A204.1 (cell line): ENCODE results near the gene GPX8.

Source experiments
- FAIRE-seq: peaks from 2 replicates; lab custom pipeline; 2012; peaks lifted over from hg19 to GRCh38; lab: Jason Lieb, UNC

GPX8 gene

GRCh38 chr5:55159763-55160492 is at the start of gene GPX8:
Gene GPX8 (plus strand): TSS chr5:55160171. CDS start chr5:55160193, 22 bp downstream.
- peak; percentile 96 for FAIRE-seq

- FAIRE-seq = no peak
Observed at GRCh38 chr5:55110217-55110616, 49.8 kb upstream of the GPX8 start.

DNA sequence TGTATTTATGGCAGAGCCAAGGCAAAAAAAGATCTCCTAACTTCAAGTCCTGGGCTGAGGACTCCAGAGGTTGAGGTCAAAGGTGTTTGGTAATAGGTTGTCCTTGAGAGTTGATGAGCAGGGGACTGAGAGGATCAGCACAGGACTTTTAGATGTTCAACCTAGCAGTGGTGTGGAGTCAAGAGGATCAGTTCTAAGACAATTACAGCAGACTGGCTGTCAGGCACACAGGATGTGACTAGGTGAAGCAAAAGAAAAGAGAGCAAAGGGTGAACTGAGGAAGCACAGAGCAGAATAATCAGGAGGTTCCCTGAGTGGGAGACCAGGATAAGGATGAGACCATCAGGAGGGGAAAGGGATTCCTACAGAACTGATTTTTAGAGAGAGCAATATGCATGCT is 46.6 kb upstream of the GPX8 start:
- no peak for FAIRE-seq

- FAIRE-seq = no peak
Observed at GRCh38 chr5:55114061-55114460, 45.9 kb upstream of the GPX8 start.

DNA sequence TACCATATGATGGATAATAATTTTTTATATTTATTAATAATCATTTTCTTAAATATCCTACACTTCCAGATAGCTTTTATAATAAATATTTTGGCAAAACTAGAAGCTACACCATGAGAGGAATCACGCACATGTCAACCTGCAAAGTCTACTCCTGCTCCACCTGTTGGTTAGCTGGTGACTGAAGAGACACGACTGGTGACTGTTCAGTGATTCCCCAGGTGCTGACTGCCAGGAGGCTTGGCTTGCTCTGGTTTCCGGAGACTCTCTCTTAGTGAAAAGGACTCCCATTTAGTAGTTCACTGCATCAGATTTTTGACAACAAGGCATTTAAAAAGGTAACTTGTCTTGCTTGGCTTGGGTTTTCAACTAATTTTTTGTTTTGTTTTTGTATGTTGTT is 36.6 kb upstream of the GPX8 start:
- no peak for FAIRE-seq

DNA sequence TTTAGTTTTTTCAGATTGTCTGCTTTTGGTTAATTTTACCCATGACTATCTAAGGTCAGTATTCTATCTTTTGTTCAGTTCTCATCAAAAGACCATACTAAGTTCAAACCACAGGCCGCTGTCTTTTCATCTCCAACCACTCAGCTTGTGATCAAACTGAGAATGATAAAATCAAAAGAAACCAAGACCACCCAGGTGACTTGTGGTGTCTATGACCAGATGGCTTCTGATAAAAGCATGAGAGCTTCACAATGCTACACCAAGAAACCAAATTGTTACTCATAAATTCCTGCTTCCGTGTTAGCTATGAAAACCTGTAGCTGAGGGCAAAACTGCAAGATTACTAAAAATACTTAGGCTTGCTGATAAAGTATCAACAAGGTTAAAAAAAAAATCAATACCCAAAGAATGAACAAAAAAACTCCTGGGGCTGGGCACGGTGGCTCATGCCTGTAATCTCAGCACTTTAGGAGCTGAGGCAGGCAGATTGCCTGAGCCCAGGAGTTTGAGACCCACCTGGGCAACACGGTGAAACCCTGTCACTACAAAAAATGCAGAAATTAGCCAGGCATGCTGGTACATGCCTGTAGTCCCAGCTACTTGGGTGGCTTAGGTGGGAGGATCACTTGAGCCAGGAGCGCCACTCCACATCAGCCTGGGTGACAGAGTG is 25.8 kb upstream of the GPX8 start:
- FAIRE-seq = no peak

GRCh38 chr5:55136521-55136920 is 23.4 kb upstream of the GPX8 start:
- FAIRE-seq = no peak

GRCh38 chr5:55140908-55141665 is 18.9 kb upstream of the GPX8 start:
- no peak for FAIRE-seq

GRCh38 chr5:55141945-55142690 is 17.9 kb upstream of the GPX8 start:
- no peak for FAIRE-seq

DNA sequence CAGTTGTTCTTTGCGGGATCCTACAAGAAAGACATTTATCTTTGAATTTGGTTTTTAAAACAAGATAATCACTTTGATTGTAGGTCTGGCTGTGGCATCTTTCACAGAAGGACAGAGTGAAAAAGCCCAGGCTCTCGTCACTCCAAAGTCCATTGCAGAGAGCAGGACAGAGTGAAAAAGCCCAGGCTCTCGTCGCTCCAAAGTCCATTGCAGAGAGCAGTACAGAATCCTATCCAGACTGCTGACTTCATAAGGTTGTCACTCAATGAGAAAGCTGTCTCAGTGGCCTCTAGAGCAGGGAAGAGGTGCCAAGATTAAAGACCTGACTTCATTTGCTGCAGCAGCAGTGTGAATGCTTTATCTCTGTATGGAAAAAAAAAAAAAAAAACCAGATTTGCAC is 16.3 kb upstream of the GPX8 start:
- no peak for FAIRE-seq

DNA sequence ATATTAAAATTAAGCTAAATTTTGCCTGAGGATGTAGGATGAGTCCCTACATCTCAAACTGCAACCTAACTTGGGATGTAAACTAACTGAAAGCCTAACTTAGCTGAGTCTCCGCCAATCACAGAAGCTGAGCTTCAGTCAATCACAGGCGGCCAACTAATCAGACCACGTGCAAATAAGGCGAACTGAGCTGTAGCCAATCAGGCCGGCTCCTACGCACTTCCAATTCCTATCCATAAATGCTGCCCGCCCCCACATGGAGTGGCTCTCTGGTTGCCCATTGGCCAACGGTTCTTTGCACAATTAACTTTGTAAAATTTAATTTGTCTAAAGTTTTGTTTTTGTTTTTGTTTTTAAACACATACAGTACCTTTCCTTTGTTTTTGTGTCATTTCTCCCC is 13.9 kb upstream of the GPX8 start:
- no peak for FAIRE-seq

DNA sequence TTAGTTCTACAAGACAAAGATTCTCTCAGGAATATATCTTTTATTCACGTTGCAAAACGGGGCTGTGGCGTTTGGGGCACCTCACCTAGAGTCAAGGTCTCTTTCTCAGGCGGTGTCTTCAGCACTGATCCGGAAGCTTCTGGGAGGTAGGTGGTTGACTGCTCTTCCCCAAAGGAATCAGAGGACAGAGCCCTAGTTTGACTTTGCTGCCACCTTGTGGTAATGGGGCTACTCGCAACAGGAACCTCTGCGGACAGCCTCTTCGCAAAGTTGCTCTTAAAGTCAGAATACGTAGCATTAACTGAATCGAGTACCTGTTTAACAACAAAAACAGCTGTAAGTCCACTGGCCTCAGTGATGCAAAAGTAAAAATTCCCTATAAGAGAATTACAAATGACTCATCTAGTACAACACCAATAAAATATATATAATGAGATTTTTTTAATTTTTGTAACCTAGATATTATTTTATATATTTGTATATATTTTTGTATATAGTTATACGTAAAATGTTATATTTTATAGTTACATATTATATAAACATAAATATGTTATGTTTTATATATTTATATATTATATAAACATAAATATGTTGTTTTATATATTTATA is 13.3 kb upstream of the GPX8 start:
- no peak for FAIRE-seq

DNA sequence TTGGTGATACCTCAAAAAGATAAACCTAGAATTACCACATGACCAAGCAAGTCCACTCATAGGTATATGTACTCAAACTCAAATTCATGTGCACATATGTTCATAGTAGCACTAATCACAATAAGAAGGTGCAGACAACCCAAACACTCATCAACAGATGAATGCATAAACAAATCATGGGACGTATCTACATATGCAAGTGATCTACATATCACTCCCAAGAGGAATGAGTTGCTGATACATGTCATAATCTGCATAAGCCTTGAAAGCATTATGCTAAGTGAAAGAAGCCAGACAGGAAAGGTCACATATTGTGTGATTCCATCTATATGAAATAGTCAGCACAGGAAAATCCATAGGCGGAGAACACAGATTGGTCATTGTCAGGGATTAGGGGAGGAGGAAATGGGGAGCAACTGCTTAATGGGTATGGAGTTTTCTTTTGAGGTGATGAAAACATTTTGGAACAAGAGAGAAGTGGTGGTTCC is 10.6 kb upstream of the GPX8 start:
- no peak for FAIRE-seq

- FAIRE-seq = no peak
Observed at GRCh38 chr5:55151923-55152842, 7.8 kb upstream of the GPX8 start.

GRCh38 chr5:55154873-55155272 is 5.1 kb upstream of the GPX8 start:
- no peak for FAIRE-seq

GRCh38 chr5:55160493-55161209 is 680 bp downstream of the GPX8 start:
- peak; percentile 99 for FAIRE-seq

- FAIRE-seq = no peak
Observed at GRCh38 chr5:55162666-55163065, 2.7 kb downstream of the GPX8 start.

GRCh38 chr5:55171471-55171870 is 11.5 kb downstream of the GPX8 start:
- FAIRE-seq = no peak

DNA sequence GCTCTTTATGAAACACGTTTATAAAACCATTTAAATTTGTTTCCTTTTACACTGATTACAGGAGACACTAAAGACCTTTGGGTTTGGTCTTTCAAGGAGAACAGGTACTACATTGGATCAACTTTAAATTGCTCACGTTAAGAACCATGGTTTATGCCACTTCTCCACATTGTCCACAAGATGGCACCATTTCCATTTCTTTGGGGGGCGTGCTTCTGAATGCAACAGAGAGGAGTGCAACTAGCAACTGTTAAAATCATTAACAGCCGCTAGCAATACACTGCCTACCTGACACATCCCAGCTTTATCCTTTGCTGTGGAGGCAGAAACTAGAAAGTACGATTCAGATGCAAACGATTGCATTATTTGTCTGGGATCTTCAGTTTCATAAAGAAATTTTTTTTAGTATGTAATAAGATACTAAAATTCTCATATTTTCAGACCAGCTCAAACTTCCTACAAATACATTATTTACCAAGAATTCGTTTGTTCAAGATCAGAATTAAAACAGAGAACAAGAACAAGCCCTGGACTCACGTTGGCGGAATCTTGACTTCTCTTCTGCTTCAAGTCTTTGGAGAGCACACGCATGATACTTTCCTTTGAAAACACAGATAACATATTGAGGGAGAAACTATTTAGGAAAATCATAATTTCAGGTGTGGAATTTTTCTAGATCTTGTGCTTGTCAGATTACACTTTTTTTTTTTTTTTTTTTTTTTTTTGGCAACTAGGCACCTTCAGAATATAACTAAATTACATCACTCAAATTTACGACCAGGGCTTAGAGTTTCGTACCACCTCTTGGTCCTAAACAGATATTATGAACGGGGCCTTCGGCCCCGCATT is 12.3 kb downstream of the GPX8 start:
- peak; percentile 81 for FAIRE-seq
